Liver (tissue), 9 donors: ENCODE data around the gene MYMK. TPM values are rescaled to one million over a fixed set of nuclear protein-coding genes. Genes with fewer than 3 reads are reported as not detected.
A peak's percentile ranks its signal among the peaks of the same experiment; 100 is the strongest.

Source experiments
- DNase-seq: peaks from one replicate; pipeline ENCODE4 v3.0.0-alpha.2; 2017; ENCODE audit warnings: low spot score
- H3K27ac ChIP-seq, 2 donors: one replicate each; pipeline ENCODE4 v1.7.0; 2013; ENCODE audit warnings: inconsistent platforms in 2 of 2, low read length in 2 of 2, control low read depth in 1 of 2, low read depth in 1 of 2, mild to moderate bottlenecking in 1 of 2
- H3K27me3 ChIP-seq, 4 donors: one replicate each; pipeline versions ENCODE4 v1.6.1 to v1.7.0; 2013; ENCODE audit warnings: low read length in 3 of 4, inconsistent platforms in 1 of 4, mild to moderate bottlenecking in 1 of 4, moderate library complexity in 1 of 4; ENCODE audit not compliant: control insufficient read depth in 4 of 4, insufficient read depth in 4 of 4
- H3K36me3 ChIP-seq, 4 donors: one replicate each; pipeline versions ENCODE4 v1.6.1 to v1.7.0; 2013; ENCODE audit warnings: low read length in 3 of 4, mild to moderate bottlenecking in 3 of 4, low read depth in 1 of 4, moderate library complexity in 1 of 4; ENCODE audit not compliant: control insufficient read depth in 4 of 4, insufficient read depth in 3 of 4
- H3K4me1 ChIP-seq, 4 donors: one replicate each; pipeline versions ENCODE4 v1.6.1 to v1.7.0; 2013; ENCODE audit warnings: low read length in 3 of 4, mild to moderate bottlenecking in 3 of 4, moderate library complexity in 1 of 4; ENCODE audit not compliant: control insufficient read depth in 4 of 4, insufficient read depth in 4 of 4
- H3K4me3 ChIP-seq, 3 donors: one replicate each; pipeline versions ENCODE4 v1.6.1 to v1.7.0; 2013; ENCODE audit warnings: low read length in 3 of 3, control low read depth in 1 of 3, low read depth in 1 of 3, mild to moderate bottlenecking in 1 of 3
- H3K9ac ChIP-seq, 2 donors: one replicate each; pipeline ENCODE4 v1.7.0; 2013; ENCODE audit warnings: low read length in 2 of 2, mild to moderate bottlenecking in 2 of 2, moderate library complexity in 2 of 2, control low read depth in 1 of 2, low read depth in 1 of 2
- H3K9me3 ChIP-seq, 4 donors: one replicate each; pipeline versions ENCODE4 v1.6.1 to v1.7.0; 2013; ENCODE audit warnings: low read length in 3 of 4; ENCODE audit not compliant: control insufficient read depth in 4 of 4
- EGR1 ChIP-seq, 2 donors: IDR thresholded peaks; 2 replicates each; pipeline ENCODE4 v1.6.1; 2016 to 2018; ENCODE audit warnings: antibody characterized with exemption in 2 of 2, low read depth in 2 of 2
- FOXA1 ChIP-seq: IDR thresholded peaks from 2 replicates; pipeline ENCODE4 v1.6.1; 2016; ENCODE audit warnings: antibody characterized with exemption
- FOXA2 ChIP-seq: IDR thresholded peaks from 2 replicates; pipeline ENCODE4 v1.6.1; 2016; ENCODE audit warnings: antibody characterized with exemption
- GABPA ChIP-seq, 2 donors: IDR thresholded peaks in 1 of 2; conservative IDR thresholded peaks in 1 of 2; 2 replicates each; pipeline ENCODE4 v1.6.1; 2016; ENCODE audit warnings: antibody characterized with exemption in 2 of 2, mild to moderate bottlenecking in 1 of 2, moderate library complexity in 1 of 2
- HNF4A ChIP-seq, 2 donors: conservative IDR thresholded peaks; 2 replicates each; pipeline ENCODE4 v1.6.1; 2016; ENCODE audit warnings: antibody characterized with exemption in 2 of 2, mild to moderate bottlenecking in 2 of 2
- HNF4G ChIP-seq: IDR thresholded peaks from 2 replicates; pipeline ENCODE4 v1.6.1; 2016; ENCODE audit warnings: antibody characterized with exemption
- JUND ChIP-seq, 2 donors: IDR thresholded peaks; 2 replicates each; pipeline ENCODE4 v1.6.1; 2016; ENCODE audit warnings: antibody characterized with exemption in 2 of 2
- NR2F2 ChIP-seq: IDR thresholded peaks from 2 replicates; pipeline ENCODE4 v1.6.1; 2016; ENCODE audit warnings: antibody characterized with exemption
- RAD21 ChIP-seq, 2 donors: IDR thresholded peaks; 2 replicates each; pipeline ENCODE4 v1.6.1; 2016; ENCODE audit warnings: antibody characterized with exemption in 2 of 2, mild to moderate bottlenecking in 2 of 2
- RXRA ChIP-seq, 2 donors: IDR thresholded peaks; 2 replicates each; pipeline ENCODE4 v1.6.1; 2017 to 2018; ENCODE audit warnings: antibody characterized with exemption in 2 of 2, mild to moderate bottlenecking in 1 of 2
- SP1 ChIP-seq: IDR thresholded peaks from 2 replicates; pipeline ENCODE4 v1.6.1; 2018; ENCODE audit warnings: antibody characterized with exemption, mild to moderate bottlenecking
- TAF1 ChIP-seq: conservative IDR thresholded peaks from 2 replicates; pipeline ENCODE4 v1.6.1; 2016; ENCODE audit warnings: antibody characterized with exemption, mild to moderate bottlenecking
- YY1 ChIP-seq: IDR thresholded peaks from 2 replicates; pipeline ENCODE4 v1.6.1; 2016; ENCODE audit warnings: antibody characterized with exemption, mild to moderate bottlenecking
- WGBS: extraction: QIAGEN DNeasy Blood & Tissue Kit; methylation state at CpG from one replicate; pipeline ENCODE4 v1.1.7; 2013; 5-methylcytosine and 5-hydroxymethylcytosine counted together
- polyA plus RNA-seq, 2 donors: library from polyadenylated mRNA; stranded (reverse) in 1 of 2; unstranded in 1 of 2; fragments of 200-250 nt in 1 of 2; fragments of >200 nt in 1 of 2; fragmentation: Nextera tagmentation in 1 of 2; extraction: Ambion mirVana in 1 of 2; gene quantifications; one replicate each; pipeline versions ENCODE4 v1.2.1 to v1.2.3, GENCODE V29; 2013 to 2015
- total RNA-seq, 2 donors: library from RNA; depleted of rRNA; stranded (reverse); fragments of >200 nt; gene quantifications; one replicate each; pipeline ENCODE4 v1.2.3, GENCODE V29; 2014
- TF ChIP-seq, protein P1 (sequence below): IDR thresholded peaks from 2 replicates; pipeline ENCODE4 v1.6.1; 2016; ENCODE audit warnings: antibody characterized with exemption, mild to moderate bottlenecking
- TF ChIP-seq, protein P2 (sequence below): IDR thresholded peaks from 2 replicates; pipeline ENCODE4 v1.6.1; 2016; ENCODE audit warnings: antibody characterized with exemption
- TF ChIP-seq, protein P3 (sequence below): IDR thresholded peaks from 2 replicates; pipeline ENCODE4 v1.6.1; 2016; ENCODE audit warnings: antibody characterized with exemption
- TF ChIP-seq, protein P4 (sequence below): IDR thresholded peaks from 2 replicates; pipeline ENCODE4 v1.6.1; 2016; ENCODE audit warnings: antibody characterized with exemption
- TF ChIP-seq, protein P5 (sequence below): fragments of 150-350 bp; IDR thresholded peaks from 2 replicates; pipeline ENCODE4 v1.5.1; 2017; ENCODE audit warnings: improper control_type of control experiment, low read depth, low read length; ENCODE audit not compliant: missing input control
- donor health status: healthy.
- donor health status: healthy.
- donor health status: healthy.
- donor health status: healthy.
- donor health status: healthy.

MYMK gene
- total and polyA plus RNA-seq, 4 donors, result not detected

DNA sequence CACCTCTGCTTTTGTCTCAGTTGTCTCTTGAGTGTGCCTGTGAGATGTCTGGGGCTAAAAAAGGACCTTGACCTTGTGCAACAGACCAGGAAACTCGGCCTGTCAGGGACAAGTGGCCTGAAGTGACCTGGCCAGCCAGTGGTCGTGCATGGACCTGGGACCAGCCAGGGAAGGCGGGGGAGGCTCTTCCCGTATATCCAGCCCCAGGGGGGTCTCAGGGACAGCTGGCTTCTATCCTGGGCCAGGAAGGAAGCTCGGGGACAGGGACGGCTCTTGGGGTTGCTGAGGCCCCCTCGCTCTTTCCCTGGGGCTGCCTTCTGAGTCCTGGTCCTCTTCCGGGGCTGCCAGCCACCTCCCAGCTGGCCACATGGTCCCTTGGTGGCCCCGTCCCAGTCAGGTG, 6.5 kb upstream of the MYMK start:
- Histone ChIP-seq H3K36me3 (no peaks in the 10 kb centered on the region), H3K9me3 (no peaks in the 10 kb centered on the region), H3K4me1 (peaks cover 7 to 52% (median 33%) of the 10 kb centered on the region in 4 donors), H3K27me3 (no peaks in the 10 kb centered on the region), H3K4me3 (no peak overlapping the region), H3K27ac (no peak overlapping the region), H3K9ac (no peak overlapping the region)
- DNase-seq, result no peak
- TF ChIP-seq HNF4A (conservative IDR thresholded peaks at IDR 0.05), result no peak
- TF ChIP-seq YY1, result no peak
- TF ChIP-seq RXRA (IDR thresholded peaks at IDR 0.05), result peak in 1 of 2 donors; percentile 13
- TF ChIP-seq NR2F2, result no peak
- TF ChIP-seq RAD21 (IDR thresholded peaks at IDR 0.05), result no peak
- no peak for TF ChIP-seq SP1
- TF ChIP-seq FOXA1, result no peak
- WGBS, result 71% methylated on average over 9 of the region's 9 CpGs

- H3K27ac ChIP-seq, result no peak overlapping the region
- no peak overlapping the region for H3K9ac ChIP-seq
- no peak for DNase-seq
- H3K4me3 ChIP-seq, result no peak overlapping the region
- 92% methylated on average over 7 of the region's 7 CpGs for WGBS
- H3K9me3 ChIP-seq, result no peaks in the 10 kb centered on the region
- no peaks in the 10 kb centered on the region for H3K36me3 ChIP-seq
- TF ChIP-seq, protein P1, sequence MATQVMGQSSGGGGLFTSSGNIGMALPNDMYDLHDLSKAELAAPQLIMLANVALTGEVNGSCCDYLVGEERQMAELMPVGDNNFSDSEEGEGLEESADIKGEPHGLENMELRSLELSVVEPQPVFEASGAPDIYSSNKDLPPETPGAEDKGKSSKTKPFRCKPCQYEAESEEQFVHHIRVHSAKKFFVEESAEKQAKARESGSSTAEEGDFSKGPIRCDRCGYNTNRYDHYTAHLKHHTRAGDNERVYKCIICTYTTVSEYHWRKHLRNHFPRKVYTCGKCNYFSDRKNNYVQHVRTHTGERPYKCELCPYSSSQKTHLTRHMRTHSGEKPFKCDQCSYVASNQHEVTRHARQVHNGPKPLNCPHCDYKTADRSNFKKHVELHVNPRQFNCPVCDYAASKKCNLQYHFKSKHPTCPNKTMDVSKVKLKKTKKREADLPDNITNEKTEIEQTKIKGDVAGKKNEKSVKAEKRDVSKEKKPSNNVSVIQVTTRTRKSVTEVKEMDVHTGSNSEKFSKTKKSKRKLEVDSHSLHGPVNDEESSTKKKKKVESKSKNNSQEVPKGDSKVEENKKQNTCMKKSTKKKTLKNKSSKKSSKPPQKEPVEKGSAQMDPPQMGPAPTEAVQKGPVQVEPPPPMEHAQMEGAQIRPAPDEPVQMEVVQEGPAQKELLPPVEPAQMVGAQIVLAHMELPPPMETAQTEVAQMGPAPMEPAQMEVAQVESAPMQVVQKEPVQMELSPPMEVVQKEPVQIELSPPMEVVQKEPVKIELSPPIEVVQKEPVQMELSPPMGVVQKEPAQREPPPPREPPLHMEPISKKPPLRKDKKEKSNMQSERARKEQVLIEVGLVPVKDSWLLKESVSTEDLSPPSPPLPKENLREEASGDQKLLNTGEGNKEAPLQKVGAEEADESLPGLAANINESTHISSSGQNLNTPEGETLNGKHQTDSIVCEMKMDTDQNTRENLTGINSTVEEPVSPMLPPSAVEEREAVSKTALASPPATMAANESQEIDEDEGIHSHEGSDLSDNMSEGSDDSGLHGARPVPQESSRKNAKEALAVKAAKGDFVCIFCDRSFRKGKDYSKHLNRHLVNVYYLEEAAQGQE, result no peak
- no peak for TF ChIP-seq EGR1 (IDR thresholded peaks at IDR 0.05; ENCODE audit: low read depth in 2 of 2)
- TF ChIP-seq, protein P2, sequence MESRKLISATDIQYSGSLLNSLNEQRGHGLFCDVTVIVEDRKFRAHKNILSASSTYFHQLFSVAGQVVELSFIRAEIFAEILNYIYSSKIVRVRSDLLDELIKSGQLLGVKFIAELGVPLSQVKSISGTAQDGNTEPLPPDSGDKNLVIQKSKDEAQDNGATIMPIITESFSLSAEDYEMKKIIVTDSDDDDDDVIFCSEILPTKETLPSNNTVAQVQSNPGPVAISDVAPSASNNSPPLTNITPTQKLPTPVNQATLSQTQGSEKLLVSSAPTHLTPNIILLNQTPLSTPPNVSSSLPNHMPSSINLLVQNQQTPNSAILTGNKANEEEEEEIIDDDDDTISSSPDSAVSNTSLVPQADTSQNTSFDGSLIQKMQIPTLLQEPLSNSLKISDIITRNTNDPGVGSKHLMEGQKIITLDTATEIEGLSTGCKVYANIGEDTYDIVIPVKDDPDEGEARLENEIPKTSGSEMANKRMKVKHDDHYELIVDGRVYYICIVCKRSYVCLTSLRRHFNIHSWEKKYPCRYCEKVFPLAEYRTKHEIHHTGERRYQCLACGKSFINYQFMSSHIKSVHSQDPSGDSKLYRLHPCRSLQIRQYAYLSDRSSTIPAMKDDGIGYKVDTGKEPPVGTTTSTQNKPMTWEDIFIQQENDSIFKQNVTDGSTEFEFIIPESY, result no peak
- TF ChIP-seq, protein P3, sequence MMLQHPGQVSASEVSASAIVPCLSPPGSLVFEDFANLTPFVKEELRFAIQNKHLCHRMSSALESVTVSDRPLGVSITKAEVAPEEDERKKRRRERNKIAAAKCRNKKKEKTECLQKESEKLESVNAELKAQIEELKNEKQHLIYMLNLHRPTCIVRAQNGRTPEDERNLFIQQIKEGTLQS, result no peak
- no peak for TF ChIP-seq RXRA (IDR thresholded peaks at IDR 0.05)
- no peak for TF ChIP-seq YY1
- TF ChIP-seq, protein P4, sequence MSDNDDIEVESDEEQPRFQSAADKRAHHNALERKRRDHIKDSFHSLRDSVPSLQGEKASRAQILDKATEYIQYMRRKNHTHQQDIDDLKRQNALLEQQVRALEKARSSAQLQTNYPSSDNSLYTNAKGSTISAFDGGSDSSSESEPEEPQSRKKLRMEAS, result no peak
- no peak for TF ChIP-seq FOXA1
- no peak for TF ChIP-seq NR2F2
- no peak for TF ChIP-seq FOXA2
- no peak for TF ChIP-seq JUND (IDR thresholded peaks at IDR 0.05)
- no peak for TF ChIP-seq HNF4G
- no peak for TF ChIP-seq TAF1
- TF ChIP-seq SP1, result no peak
- TF ChIP-seq, protein P5, sequence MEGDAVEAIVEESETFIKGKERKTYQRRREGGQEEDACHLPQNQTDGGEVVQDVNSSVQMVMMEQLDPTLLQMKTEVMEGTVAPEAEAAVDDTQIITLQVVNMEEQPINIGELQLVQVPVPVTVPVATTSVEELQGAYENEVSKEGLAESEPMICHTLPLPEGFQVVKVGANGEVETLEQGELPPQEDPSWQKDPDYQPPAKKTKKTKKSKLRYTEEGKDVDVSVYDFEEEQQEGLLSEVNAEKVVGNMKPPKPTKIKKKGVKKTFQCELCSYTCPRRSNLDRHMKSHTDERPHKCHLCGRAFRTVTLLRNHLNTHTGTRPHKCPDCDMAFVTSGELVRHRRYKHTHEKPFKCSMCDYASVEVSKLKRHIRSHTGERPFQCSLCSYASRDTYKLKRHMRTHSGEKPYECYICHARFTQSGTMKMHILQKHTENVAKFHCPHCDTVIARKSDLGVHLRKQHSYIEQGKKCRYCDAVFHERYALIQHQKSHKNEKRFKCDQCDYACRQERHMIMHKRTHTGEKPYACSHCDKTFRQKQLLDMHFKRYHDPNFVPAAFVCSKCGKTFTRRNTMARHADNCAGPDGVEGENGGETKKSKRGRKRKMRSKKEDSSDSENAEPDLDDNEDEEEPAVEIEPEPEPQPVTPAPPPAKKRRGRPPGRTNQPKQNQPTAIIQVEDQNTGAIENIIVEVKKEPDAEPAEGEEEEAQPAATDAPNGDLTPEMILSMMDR, result no peak
- TF ChIP-seq RAD21 (IDR thresholded peaks at IDR 0.05), result no peak
- TF ChIP-seq HNF4A (conservative IDR thresholded peaks at IDR 0.05), result no peak
- no peak for TF ChIP-seq GABPA (IDR thresholded peaks at IDR 0.05 in 1 of 2, conservative IDR thresholded peaks at IDR 0.05 in 1 of 2)
- no peaks in the 10 kb centered on the region for H3K27me3 ChIP-seq
- peaks cover 5 to 51% (median 33%) of the 10 kb centered on the region in 4 donors for H3K4me1 ChIP-seq
Measured at GRCh38 chr9:133529874-133530273, 5.1 kb upstream of the MYMK start.
